Prostate gland (tissue), 2 donors: ENCODE results near the gene THBS1. TPM values are rescaled to one million over a fixed set of nuclear protein-coding genes. Genes with fewer than 3 reads are reported as not detected.

Source experiments
- DNase-seq: peaks from one replicate; pipeline ENCODE4 v3.0.0-alpha.2; 2019; ENCODE audit warnings: low spot score
- H3K27ac ChIP-seq, 2 donors: fragments of 200-600 bp; sonication (generic); 2 replicates each; pipeline ENCODE4 v1.5.1; 2017 to 2019
- H3K27me3 ChIP-seq: fragments of 200-600 bp; sonication (generic); replicated peaks from 2 replicates; pipeline ENCODE4 v1.5.1; 2019; ENCODE audit not compliant: insufficient read depth
- H3K36me3 ChIP-seq, 2 donors: fragments of 200-600 bp; sonication (generic); 1 replicate in 1 of 2; 2 replicates in 1 of 2; pipeline versions ENCODE4 v1.5.1 to v1.8.1; 2017 to 2019
- H3K4me1 ChIP-seq: fragments of 200-600 bp; sonication (generic); replicated peaks from 2 replicates; pipeline ENCODE4 v1.5.1; 2019
- H3K4me3 ChIP-seq, 2 donors: fragments of 200-600 bp; sonication (generic); 2 replicates each; pipeline ENCODE4 v1.5.1; 2017 to 2019
- H3K9me3 ChIP-seq: fragments of 200-600 bp; sonication (generic); 2 replicates; pipeline ENCODE4 v1.5.1; 2017
- POLR2A ChIP-seq: fragments of 450-650 bp; IDR thresholded peaks from one replicate; pipeline ENCODE4 v1.6.1; 2016; ENCODE audit warnings: antibody characterized with exemption, mild to moderate bottlenecking
- POLR2AphosphoS5 ChIP-seq: sonication (generic); formaldehyde crosslinking; IDR thresholded peaks from one replicate; pipeline ENCODE4 v1.6.1; 2017; ENCODE audit warnings: antibody characterized with exemption
- WGBS: methylation state at CpG from one replicate; pipeline ENCODE4 v1.1.5; 2018; 5-methylcytosine and 5-hydroxymethylcytosine counted together
- intact Hi-C: fragments of 100-400 bp; cut with DNase I; formaldehyde crosslinking; loops from one replicate; pipeline ENCODE4 v1.14.2; 2022
- total RNA-seq, 2 donors: library from RNA; depleted of rRNA; stranded (reverse); fragments of >200 nt; gene quantifications; one replicate each; pipeline ENCODE4 v1.1.0, GENCODE V29; 2016
- TF ChIP-seq, protein P1 (sequence below), 4 experiments: fragments of 200-600 bp in 2 of 4; fragments of 450-650 bp in 2 of 4; sonication (generic) in 2 of 4; IDR thresholded peaks; 1 replicate in 3 of 4; 2 replicates in 1 of 4; pipeline ENCODE4 v1.5.1; 2016 to 2019; ENCODE audit warnings: antibody characterized with exemption in 4 of 4, mild to moderate bottlenecking in 2 of 4, moderate library complexity in 2 of 4

The THBS1 gene
- total RNA-seq, 2 donors from 2014 or later, result 50.1 to 95.7 TPM

DNA sequence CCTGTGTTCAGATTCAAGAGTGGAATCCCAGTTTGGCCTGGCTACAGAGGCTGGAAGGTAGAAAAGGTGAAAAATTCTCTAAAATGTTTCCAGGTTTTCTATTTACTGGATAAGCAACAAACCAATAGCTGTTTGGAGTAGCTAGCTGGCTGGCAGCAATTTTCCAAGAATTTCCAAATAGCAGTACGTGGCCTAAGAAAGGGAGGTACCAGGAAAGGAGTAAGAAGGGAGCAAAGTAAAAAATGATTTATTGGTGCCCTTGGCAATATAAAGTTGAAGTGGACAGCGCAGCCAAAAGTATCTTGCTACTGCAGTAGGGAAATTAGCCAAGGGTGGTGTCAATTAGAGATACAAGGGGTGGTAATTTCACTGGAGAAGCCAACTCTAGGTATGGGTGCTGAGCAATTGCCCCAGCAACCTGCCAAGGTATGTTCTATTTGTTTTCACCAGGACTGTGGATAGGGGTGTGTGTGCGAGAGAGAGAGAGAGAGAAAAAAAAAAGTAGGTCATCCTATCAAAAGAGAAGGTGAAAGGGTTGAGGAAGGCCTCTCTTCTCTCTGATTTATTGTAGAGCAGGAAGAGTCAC is 40.8 kb upstream of the THBS1 start:
- H3K27me3 ChIP-seq, result no peaks in the 10 kb centered on the region
- peak overlapping the region in 1 of 2 donors; percentile 33 for H3K27ac ChIP-seq
- peaks cover 10% of the 10 kb centered on the region for H3K4me1 ChIP-seq
- DNase-seq, result peak; percentile 47
- no peaks in the 10 kb centered on the region for H3K9me3 ChIP-seq
- H3K36me3 ChIP-seq, result no peaks in the 10 kb centered on the region
- 34% methylated on average over 3 of the region's 3 CpGs for WGBS
- intact Hi-C loops, result no loop called here
- H3K4me3 ChIP-seq, result no peak overlapping the region
- no peak for TF ChIP-seq POLR2A
- peak; percentile 56 for TF ChIP-seq POLR2AphosphoS5

GRCh38 chr15:39542385-39543065 is 38.4 kb upstream of the THBS1 start:
- WGBS, result 93% methylated on average over 4 of the region's 4 CpGs
- H3K4me1 ChIP-seq, result no peaks in the 10 kb centered on the region
- TF ChIP-seq POLR2A (no peak), POLR2AphosphoS5 (no peak)
- TF ChIP-seq, protein P1, sequence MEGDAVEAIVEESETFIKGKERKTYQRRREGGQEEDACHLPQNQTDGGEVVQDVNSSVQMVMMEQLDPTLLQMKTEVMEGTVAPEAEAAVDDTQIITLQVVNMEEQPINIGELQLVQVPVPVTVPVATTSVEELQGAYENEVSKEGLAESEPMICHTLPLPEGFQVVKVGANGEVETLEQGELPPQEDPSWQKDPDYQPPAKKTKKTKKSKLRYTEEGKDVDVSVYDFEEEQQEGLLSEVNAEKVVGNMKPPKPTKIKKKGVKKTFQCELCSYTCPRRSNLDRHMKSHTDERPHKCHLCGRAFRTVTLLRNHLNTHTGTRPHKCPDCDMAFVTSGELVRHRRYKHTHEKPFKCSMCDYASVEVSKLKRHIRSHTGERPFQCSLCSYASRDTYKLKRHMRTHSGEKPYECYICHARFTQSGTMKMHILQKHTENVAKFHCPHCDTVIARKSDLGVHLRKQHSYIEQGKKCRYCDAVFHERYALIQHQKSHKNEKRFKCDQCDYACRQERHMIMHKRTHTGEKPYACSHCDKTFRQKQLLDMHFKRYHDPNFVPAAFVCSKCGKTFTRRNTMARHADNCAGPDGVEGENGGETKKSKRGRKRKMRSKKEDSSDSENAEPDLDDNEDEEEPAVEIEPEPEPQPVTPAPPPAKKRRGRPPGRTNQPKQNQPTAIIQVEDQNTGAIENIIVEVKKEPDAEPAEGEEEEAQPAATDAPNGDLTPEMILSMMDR (IDR thresholded peaks at IDR 0.05), result no peak
- intact Hi-C loops, result no loop called here
- no peak for DNase-seq
- H3K27ac ChIP-seq, result no peak overlapping the region
- no peaks in the 10 kb centered on the region for H3K27me3 ChIP-seq
- H3K36me3 ChIP-seq, result no peaks in the 10 kb centered on the region
- H3K9me3 ChIP-seq, result no peaks in the 10 kb centered on the region
- no peak overlapping the region for H3K4me3 ChIP-seq

GRCh38 chr15:39543651-39544050 is 37.2 kb upstream of the THBS1 start:
- intact Hi-C loops, result no loop called here

GRCh38 chr15:39546842-39547241 is 34.0 kb upstream of the THBS1 start:
- intact Hi-C loops, result no loop called here
- Histone ChIP-seq H3K4me3 (no peak overlapping the region), H3K9me3 (no peaks in the 10 kb centered on the region), H3K4me1 (no peaks in the 10 kb centered on the region), H3K27ac (no peak overlapping the region), H3K27me3 (no peaks in the 10 kb centered on the region), H3K36me3 (no peaks in the 10 kb centered on the region)
- no peak for DNase-seq
- no peak for TF ChIP-seq POLR2AphosphoS5
- 90% methylated on average over 1 of the region's 1 CpG for WGBS

More at GRCh38 chr15:39543651-39544050, 37.2 kb upstream of the THBS1 start:
- Histone ChIP-seq H3K9me3 (no peaks in the 10 kb centered on the region), H3K36me3 (no peaks in the 10 kb centered on the region), H3K27ac (no peak overlapping the region), H3K4me3 (no peak overlapping the region), H3K27me3 (no peaks in the 10 kb centered on the region), H3K4me1 (no peaks in the 10 kb centered on the region)
- DNase-seq, result no peak
- WGBS, result 27% methylated on average over 1 of the region's 1 CpG
- no peak for TF ChIP-seq POLR2A
- no peak for TF ChIP-seq POLR2AphosphoS5
- TF ChIP-seq, protein P1 (IDR thresholded peaks at IDR 0.05), result no peak

DNA sequence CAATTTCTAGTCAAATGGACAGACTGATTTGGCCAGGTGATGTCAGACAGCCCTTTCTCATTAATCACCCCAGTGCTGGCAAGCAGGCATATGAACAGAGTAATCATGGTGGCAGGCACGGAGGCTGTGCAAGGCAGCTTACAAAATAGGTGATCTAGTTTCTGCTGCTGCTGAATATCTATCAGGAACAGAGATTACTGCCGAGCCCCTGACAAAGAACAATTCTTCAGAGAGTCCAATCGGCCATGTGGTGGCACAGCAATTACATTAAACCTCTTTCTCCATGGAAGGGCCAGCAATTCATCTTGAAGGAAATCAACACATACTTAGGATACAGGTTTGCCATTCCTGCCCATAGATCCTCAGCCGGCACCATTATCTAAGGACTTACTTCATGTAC is 32.3 kb upstream of the THBS1 start:
- H3K9me3 ChIP-seq, result no peaks in the 10 kb centered on the region
- no peak for DNase-seq
- intact Hi-C loops, result no loop called here
- H3K27ac ChIP-seq, result no peak overlapping the region
- H3K27me3 ChIP-seq, result no peaks in the 10 kb centered on the region
- WGBS, result 98% methylated on average over 4 of the region's 4 CpGs
- H3K4me3 ChIP-seq, result no peak overlapping the region
- peaks cover 10% of the 10 kb centered on the region for H3K4me1 ChIP-seq
- no peaks in the 10 kb centered on the region for H3K36me3 ChIP-seq
- no peak for TF ChIP-seq POLR2A

GRCh38 chr15:39549912-39550311 is 31.0 kb upstream of the THBS1 start:
- no peaks in the 10 kb centered on the region for H3K36me3 ChIP-seq
- H3K27ac ChIP-seq, result no peak overlapping the region
- peaks cover 12% of the 10 kb centered on the region for H3K4me1 ChIP-seq
- intact Hi-C loops, result no loop called here
- H3K9me3 ChIP-seq, result no peaks in the 10 kb centered on the region
- no peak for TF ChIP-seq POLR2AphosphoS5
- no peak for TF ChIP-seq POLR2A
- TF ChIP-seq, protein P1 (IDR thresholded peaks at IDR 0.05), result no peak
- H3K27me3 ChIP-seq, result no peaks in the 10 kb centered on the region
- 92% methylated on average over 4 of the region's 4 CpGs for WGBS
- no peak overlapping the region for H3K4me3 ChIP-seq
- DNase-seq, result no peak
